ENCODE results near the gene KIRREL2. TPM values are rescaled to one million over a fixed set of nuclear protein-coding genes. Genes with fewer than 3 reads are reported as not detected.

The KIRREL2 gene
- total RNA-seq, 1 experiment from 2014 or later, result 3.1 TPM

- no CpG with 5 or more reads among the region's 6 CpGs for WGBS (ENCODE audit: extremely low coverage, insufficient read length, low lambda C conversion rate)
- Histone ChIP-seq H3K14ac (ENCODE audit: insufficient read depth, low read length) (no peak overlapping the region), H3K23ac (ENCODE audit: insufficient read length, low read depth, low read length) (no peak overlapping the region)
Observed at GRCh38 chr19:35885225-35885738, 28.6 kb downstream of the KIRREL2 start.

More at GRCh38 chr19:35885225-35885738, 28.6 kb downstream of the KIRREL2 start:
- no peak overlapping the region for H3K56ac ChIP-seq (ENCODE audit: insufficient read length, low read depth, low read length)
- H4K91ac ChIP-seq (ENCODE audit: insufficient read length, low read depth, low read length), result no peak overlapping the region
- H3K4me1 ChIP-seq (ENCODE audit: insufficient read depth, low read length), result no peaks in the 10 kb centered on the region
- no peak for DNase-seq
- no peaks in the 10 kb centered on the region for H3K23me2 ChIP-seq (ENCODE audit: insufficient read length, low read depth, low read length, poor library complexity, severe bottlenecking)
- no peaks in the 10 kb centered on the region for H3K79me2 ChIP-seq (ENCODE audit: insufficient read depth, low read length)
- no peak for TF ChIP-seq CTCF (conservative IDR thresholded peaks at IDR 0.05)
- no peak overlapping the region for H4K5ac ChIP-seq (ENCODE audit: insufficient read length, low read depth, low read length)
- no peak overlapping the region for H3K18ac ChIP-seq (ENCODE audit: insufficient read length, low read depth, low read length)
- no peak overlapping the region for H3K27ac ChIP-seq (ENCODE audit: insufficient read length, low read depth, low read length)
- no peaks in the 10 kb centered on the region for H3K4me1 Mint-ChIP-seq
- no peak overlapping the region for H2AFZ ChIP-seq (ENCODE audit: low read length)
- H3K4me2 ChIP-seq (ENCODE audit: insufficient read depth, insufficient read length, low read length), result no peak overlapping the region
- no peaks in the 10 kb centered on the region; the same call in none of the 2 replicates for H3K27me3 Mint-ChIP-seq (ENCODE audit: low read depth)
- no peaks in the 10 kb centered on the region for H3K27me3 ChIP-seq (ENCODE audit: insufficient read depth, low read length)
- H3K9me3 ChIP-seq (ENCODE audit: control insufficient read depth, low read depth, low read length), result no peaks in the 10 kb centered on the region
- H3T11ph ChIP-seq (ENCODE audit: low read length), result no peak overlapping the region
- H3K27ac Mint-ChIP-seq, result no peak overlapping the region
- H2BK12ac ChIP-seq (ENCODE audit: insufficient read length, low read depth, low read length), result no peak overlapping the region
- H3K9me3 Mint-ChIP-seq, result no peaks in the 10 kb centered on the region; a peak in 1 of 5 replicates
- H2BK5ac ChIP-seq (ENCODE audit: insufficient read length, low read length), result no peak overlapping the region
- H3K9ac ChIP-seq (ENCODE audit: extremely low read depth, insufficient read length, low read length), result no peak overlapping the region
- H2BK15ac ChIP-seq (ENCODE audit: low read depth, low read length), result no peak overlapping the region
- H4K20me1 ChIP-seq (ENCODE audit: control insufficient read depth, insufficient read depth, insufficient read length), result no peaks in the 10 kb centered on the region
- no peak overlapping the region for H2AK5ac ChIP-seq (ENCODE audit: insufficient read length, low read length)
- no peak overlapping the region for H2BK120ac ChIP-seq (ENCODE audit: low read depth, low read length, poor library complexity, severe bottlenecking)
- H4K8ac ChIP-seq (replicated peaks; ENCODE audit: insufficient read length, low read depth, low read length), result no peak overlapping the region
- no peaks in the 10 kb centered on the region for H3K79me1 ChIP-seq (ENCODE audit: insufficient read depth, low read depth, low read length, poor library complexity, severe bottlenecking)
- H3K4ac ChIP-seq (ENCODE audit: low read depth, low read length), result no peak overlapping the region
- H2BK20ac ChIP-seq (ENCODE audit: low read depth, low read length, poor library complexity, severe bottlenecking), result no peak overlapping the region
- no peak overlapping the region for H3K4me3 Mint-ChIP-seq
- H3K36me3 Mint-ChIP-seq (ENCODE audit: insufficient read depth in 1 of 3, low read depth in 3 of 3), result peaks cover 24 to 43% (median 36%) of the 10 kb centered on the region in 3 experiments
